GM21526 (cell line): ENCODE results near the gene PRLR.
A peak's percentile ranks its signal among the peaks of the same experiment; 100 is the strongest.

ENCODE experiments used
- ATAC-seq: cut with Tn5 transposase; IDR thresholded peaks from one replicate; pipeline ENCODE4 v1.9.1; 2021; ENCODE audit warnings: moderate library complexity; ENCODE audit not compliant: unreplicated experiment, low FRiP score

PRLR gene

DNA sequence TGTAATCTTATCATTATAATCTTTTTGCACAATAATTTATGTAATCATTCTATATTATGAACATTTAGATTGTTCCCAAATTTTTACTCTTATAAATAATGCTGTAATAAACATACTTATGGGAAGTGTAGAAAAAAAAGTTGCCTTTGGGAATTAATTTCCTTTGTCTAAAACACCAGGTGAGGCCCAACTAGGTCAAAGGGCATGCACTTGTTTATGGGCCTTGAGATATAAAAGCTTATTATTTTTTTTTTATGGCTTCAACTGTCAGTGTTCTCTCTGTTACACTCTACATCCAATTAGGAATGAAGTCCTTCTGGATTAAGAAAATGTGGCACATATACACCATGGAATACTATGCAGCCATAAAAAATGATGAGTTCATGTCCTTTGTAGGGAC is 6.5 kb upstream of the PRLR start:
- ATAC-seq: no peak

DNA sequence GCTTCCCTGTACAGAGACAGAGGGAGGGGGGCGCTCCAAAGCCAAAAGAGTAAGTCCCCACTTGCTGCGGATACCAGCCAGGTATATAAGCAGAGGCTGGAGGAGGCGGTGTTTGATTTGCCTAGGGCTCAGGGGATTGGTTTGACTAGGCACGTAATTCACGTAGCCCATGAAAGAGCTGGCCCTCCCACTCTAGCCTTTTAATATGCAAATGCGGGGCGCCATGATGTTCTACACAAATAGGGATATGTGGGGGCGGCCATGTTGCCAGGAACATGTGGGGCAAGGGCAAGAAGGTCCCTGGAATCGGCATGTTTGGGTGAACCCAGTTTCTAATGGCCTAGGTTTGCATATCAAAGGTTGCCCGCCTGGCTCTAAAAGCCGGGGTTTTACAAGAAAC is 3.3 kb upstream of the PRLR start:
- ATAC-seq: no peak

DNA sequence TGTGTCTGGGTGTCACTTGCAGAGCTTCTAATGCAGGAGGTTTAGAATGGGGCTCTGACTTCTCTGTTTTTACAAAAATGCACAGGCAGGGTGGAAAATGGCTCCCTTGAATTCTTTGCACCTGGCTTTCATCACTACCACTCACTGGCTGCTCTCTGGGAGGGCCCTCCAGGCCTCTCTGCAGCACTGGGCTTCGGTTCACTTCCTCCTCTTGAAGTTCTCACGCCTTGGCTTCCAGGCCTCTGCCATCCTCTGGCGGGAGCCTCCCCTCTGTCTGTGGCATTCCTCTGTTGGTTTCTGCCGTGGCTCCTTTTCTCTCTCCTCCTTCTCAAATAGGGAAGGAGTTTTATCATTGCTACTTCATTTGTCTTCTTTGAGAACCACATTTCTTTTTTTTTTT is 2.8 kb upstream of the PRLR start:
- no peak for ATAC-seq

DNA sequence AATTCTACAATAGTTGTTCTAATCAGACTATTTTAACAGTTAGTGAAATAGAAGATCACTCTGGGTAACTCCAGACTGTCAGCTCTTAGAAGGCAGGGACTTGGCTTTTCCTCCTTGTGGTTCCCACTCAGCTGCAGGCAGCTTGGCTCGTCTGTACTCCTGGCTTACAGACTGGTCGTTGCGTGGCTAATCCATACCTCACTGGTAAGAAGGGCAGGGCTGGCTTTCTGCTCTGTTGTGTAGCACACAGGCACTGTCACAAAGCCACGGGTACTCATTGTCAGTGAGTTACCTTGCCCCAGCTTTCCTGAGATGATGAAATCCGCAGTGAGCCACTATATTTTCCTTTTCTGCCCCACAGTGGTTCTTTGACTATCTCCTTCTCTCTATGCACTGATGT is 1.8 kb upstream of the PRLR start:
- ATAC-seq: no peak

DNA sequence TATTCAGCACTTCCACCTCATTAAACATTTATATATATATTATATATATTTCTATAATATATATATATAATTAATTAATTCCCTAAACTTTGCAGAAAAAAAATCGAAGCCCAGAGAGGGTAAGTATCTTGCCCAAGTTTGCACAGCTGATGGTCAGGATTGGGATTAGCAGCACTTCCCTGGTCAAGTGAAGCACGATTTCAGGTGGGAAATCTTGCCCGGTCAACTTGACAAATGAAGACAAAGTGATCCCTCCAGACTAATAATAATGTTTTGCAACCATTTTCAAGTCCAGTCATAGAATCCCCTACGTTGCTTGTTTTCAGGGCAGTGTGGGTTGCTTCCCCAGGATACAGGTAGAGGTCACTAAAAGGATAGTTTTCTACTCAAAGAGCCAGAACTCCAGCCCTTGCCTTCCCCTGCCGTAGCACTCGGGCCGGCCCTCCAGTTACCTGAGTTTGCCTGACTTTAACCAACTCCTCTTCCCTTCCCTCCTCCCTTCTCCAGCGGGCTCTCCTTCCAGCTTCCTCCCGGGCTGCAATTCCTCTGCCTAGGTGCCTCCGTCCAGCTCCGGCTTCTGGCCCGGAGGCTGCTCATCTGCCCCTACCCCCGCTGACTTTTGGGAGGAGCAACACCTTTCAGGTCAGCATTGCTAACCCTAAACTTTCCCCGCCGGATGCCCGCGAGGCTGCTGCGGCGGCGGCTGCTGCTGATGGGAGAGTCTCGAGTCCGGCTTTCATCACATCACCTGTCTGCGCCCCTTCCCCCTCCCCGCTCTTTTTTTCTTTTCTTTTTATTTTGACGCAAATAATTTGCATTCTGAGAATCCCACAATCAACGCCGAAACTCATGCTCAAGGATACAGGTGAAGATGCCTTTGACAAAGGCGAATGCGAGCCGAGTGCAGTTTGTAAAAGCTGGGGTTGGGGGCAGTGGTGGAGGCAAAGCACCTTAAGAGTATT is 930 bp downstream of the PRLR start:
- peak; percentile 53 for ATAC-seq

DNA sequence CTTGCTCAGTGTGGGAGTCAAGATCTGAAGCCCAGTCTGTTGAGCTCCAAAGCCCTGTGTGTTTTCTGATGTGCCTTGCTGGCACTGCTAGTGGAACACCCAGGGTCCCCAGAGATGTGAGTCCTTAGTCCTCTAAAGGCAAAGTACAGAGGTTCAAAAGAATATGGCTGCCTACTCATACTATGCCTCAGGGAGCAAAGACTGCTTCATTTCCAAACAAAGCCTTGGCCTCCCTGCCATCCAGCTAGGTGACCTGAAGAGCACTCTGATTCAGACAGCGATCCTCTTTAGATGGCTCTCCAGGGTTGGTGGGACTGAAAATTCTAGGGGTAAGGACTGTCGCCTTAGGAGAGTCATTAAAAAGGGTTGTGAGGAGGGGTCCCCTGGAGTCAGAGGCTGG is 2.0 kb downstream of the PRLR start:
- no peak for ATAC-seq

DNA sequence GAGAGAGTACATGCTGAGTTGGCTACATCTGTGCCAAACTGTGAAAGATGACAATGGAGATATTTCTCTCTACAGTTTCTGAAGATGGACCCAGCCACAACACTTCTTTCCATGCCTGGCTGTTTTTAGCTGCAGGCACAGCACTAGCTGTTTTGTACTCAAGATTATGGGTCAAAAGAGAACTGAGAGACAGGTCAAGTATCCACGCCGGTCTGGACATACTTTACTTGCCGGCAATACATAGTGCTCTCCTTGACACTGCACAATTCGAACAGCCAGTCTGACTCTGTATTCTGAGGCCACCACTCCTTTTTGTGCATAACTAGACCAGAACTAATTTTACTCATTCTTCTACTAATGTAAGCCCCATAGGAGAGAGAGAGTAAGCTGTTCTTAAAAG is 2.6 kb downstream of the PRLR start:
- no peak for ATAC-seq

DNA sequence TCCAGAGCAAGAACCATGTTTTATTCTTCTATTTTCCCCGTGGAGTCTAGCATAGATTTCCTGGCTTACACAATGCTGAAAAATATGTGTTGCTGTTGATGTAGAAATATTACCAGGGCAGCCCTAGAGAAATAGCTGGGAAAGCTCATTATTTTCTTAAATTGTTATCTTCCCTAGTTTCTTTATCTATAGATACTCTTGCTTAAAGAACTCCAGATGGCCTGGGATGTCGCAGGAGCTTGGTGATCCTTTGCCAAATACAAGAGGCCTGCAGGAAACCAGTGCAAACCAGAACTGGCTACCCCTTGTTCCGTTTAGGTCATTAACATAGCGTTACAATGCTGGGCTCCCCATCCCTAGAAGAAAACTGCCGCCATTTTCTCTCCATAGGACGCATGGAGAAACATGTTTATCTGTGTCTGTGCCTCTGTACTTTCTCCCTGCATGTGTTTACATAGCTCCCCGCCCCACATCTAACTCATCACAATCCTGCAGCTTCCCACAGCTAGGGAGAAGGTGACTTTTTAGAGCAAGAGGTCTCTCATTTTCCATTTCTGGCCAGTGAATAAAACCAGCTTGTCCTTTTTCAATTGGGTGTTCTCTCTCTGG is 6.4 kb downstream of the PRLR start:
- ATAC-seq: no peak

DNA sequence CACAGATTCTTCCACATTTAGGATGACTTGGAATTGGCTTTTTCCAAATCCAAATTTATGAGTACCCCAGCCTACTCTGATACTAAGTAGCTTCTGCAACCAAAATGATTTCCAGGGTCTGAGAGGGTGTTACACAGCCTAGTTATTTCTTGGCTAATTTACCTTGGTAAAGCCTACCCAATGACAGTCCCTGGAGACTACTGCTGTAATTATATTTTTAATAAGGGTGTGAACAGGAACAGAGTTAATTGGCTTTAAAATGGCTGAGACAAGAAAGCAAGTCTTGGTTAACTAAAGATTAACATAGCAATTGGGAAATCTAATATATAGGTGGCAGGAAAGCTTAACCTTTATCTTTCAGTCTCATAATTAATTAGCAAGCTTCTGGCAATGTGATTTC is 9.3 kb downstream of the PRLR start:
- ATAC-seq: no peak

DNA sequence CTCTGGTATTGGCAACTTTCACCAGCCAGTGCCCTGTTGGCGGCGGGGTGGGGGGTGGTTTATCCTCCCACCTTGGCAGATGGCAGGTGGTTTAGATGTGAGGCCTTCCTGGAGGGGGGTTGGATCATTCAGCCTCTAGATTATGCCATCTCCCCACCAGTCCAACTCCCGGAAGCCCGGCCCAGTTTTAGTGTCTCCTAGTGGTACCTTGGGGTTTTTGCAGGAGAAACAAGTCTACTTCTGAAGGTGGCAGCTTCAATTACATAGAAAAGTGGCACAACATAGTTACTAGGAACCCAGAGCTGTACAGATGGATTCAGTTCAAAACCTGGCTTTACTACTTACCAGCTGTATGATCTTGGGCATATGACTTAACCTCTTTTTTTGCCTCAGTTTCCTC is 11.3 kb downstream of the PRLR start:
- ATAC-seq: no peak

DNA sequence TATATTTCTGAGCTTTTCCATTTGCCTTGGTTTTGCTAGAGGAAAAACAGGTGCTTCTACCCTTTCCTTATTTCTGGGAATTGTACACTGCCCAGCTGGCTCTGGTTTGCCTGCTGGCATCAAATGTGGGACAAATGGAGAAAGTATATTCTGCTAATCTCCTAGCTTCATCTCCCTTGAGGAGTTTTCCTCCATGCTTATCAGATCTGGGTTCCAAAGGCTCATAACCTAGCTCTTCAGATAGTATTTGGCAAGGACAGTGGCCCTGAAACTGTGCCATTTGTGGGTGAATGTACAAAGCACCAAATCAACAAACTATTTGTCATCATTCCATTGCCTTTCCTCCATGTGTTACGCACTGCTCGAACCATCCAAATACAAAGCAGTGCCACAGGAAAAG is 16.2 kb downstream of the PRLR start:
- no peak for ATAC-seq

DNA sequence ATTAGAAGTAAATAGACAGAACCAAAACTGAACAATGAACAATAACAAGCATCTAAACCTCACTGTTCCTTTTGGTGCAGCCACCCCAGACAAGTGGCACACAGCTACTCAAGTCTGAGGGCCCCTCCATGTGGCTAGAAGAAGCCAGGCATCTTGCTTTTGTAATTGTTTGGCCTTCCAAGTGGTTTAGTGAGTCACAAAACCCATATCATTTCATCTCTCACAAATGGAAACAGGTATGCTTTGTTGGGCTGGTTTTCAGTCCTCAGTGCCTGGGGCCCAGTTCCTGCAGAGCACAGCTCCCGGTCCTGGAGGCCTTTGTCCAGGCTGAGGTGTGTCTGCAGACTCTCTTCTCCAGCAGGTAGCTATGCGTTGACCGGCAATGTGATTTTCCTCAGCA is 16.7 kb downstream of the PRLR start:
- ATAC-seq: no peak

DNA sequence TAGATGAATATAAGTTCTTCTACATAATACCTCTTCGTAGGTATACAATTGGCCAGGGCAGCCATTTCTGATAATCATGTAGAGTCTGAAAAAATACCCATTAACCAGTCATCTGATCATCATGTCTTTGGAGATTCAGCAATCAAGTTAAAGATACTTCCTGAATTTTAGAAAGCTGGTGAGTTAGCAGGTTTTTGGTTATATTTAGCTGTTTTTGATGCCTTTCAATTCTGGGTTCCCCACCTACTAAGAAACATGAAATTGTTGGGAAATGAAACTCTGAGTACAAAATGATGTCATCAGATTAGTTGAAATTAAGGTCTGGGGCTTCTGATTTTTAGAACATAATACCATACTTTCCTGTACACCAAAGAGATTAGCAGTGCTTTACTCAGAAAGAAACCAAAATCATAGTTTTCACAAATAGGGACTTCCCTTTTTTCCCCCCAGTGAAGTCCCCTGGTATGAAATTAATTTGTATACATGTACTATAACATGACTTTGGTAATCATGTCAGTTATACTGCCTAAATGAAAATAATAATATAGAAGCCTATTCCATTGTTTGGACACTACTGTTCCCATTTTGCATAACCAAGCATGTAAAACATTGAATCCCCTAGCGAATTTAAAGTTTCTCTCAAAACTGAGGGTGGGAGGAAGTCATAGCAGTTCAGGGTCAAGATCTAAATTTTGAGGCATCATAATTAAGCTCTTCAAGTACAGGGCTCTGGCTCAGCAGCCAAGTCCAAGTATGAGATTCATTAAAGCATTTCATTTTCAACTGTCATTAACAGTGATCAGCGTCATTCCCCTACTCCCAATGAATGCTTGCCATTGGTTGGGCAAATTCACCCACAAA is 17.9 kb downstream of the PRLR start:
- peak; percentile 76 for ATAC-seq

DNA sequence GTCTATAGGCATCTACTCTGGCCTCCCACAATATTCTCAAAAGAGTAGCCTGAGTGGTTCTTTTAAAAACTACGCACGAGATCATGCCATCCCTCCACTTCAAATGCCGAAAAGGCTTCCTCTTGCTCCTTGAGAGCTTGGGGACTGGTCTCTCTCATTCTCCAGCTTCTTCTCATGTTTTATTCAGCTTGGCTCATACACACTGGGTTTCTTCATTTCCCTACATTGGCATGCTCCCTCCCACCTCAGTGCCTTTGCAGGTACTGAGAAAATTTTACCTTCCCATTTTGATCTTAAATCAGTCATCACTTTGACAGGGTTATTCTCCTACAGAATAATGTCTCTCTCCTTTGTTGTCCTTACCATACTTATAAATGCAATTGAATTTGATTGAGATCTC is 20.4 kb downstream of the PRLR start:
- no peak for ATAC-seq

DNA sequence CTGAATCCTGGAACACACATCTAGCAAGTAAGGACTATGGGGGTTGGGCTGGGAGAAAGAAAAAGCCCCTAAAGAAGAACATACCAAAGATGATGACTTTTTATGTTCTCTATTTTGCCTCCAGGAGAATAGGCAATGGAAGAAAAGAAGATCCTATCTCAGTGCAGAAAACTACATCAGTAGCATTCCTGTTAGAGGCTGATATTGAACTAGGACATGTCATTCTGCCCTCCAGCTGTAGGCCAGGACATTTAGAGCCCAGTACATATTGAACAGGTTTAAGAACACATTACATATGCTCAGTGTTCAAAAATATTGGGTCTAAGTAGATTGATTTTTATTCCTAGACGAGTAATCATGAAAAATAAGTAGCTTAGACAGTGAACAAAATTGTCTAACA is 24.7 kb downstream of the PRLR start:
- ATAC-seq: no peak

DNA sequence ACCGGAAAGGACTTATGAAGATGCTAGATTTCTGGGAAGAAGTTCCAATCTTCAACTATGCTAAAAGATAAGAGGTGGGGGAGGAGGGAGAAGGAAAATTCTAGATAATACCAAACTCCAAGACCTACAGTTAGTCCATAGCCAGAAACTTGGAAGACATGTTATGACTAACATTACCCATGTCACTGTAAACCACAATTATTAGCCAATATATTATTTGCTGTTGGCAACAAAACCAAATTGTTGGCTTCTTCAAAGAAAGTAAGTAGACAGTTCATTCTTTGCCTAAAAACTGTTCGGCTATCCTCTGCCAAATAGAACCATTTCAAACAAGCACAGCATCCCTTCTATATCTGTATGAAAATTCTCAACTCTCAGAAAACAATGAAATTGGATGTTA is 25.1 kb downstream of the PRLR start:
- ATAC-seq: no peak

DNA sequence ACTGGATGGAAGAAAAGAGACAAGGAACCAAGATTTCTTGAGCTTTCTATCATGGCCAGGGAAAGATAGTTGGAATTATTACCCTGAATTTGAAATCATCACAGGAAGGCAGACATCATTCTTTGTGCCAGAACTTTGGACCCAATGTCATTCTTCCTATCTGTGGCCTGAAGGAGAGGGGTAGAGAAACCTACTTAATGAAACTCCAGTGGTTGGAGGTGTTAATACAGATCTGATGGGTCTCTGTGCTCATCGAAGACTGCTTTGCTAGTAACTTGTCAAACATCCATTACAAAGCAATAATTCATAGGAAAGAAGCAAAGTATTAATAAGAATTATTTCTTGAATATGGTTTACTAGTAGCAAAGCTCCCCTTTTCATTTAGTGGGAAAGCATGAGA is 26.9 kb downstream of the PRLR start:
- no peak for ATAC-seq

DNA sequence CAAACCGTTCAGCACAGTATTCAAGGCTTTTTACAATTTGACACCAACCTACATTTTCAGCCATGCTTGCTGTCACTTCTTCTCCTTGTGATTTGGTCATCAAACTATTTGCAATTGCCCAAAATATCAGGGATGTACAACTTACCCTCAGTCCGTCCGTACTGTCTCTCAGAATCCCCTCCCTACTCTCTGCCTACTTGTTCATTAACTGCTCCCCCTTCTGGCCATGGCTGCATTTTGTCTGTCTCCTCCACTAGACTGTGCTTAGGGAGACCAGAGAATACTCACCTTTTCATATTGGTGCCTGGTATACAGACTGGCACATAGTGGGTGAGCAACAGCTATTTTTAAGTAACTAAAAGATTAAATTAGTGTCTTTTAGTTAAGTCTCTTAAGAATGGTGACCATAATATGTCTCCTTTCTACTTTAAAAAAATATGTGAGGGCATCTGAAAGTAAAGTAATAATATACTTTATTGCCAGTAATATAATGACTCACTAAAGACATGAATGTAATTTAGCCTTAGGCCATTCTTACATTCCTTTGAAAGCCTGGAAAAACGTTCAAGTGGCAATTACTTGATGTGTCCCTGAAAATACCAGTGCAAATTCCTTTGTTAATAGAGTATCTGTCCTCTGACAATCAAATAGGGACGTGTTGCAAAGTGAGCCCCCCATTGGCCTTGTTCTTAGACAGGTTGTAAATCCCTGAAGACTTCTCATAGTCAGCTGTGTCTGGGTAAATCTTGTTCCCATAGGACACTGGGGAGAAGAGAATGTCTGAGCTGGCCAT is 27.8 kb downstream of the PRLR start:
- peak; percentile 73 for ATAC-seq

DNA sequence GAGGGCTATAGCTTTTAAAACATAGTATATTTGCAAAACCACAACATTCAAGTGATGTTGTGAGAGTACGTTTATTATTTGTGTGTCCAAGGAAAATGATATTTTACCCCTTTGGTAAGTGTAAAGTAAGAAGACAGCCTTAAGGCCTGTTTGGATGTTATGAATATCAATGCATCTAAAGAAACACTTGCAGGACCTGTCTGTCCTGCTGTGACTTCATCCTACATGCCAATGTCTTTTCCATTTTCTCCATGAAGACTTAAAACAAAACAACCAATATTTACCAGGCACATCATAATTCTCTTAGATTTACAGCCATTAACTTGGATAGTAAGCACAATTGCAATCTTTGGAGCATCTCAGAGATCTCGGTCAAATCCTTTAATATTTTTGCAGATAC is 29.0 kb downstream of the PRLR start:
- no peak for ATAC-seq

DNA sequence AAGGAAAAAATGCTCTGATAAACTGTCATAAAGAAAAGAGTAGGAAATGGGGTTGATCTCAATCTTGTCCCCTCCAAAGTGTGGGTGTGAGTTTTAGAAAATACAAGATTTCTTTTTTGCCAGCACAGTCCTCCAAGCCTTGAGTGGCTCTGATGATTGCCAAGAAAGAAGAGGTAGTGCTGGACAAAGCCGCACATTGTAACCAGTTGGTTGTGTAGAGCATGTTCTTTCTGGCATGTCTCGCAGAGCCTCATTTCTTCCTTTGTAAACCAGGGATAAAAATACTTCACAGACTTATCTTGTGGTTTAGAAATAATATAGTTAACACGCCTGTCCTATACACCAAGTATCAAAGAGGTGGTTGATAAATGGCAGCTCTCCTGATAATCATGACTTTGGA is 30.4 kb downstream of the PRLR start:
- no peak for ATAC-seq
